ENCODE measurements around the gene CCNYL1.
"Not testable (repeated sequence)": the region's sequence is repeated elsewhere in the genome, so short reads cannot be mapped to it uniquely, and the experiment has no call there.

Gene CCNYL1

GRCh38 chr2:207754498-207755383, 43.3 kb downstream of the CCNYL1 start:
- H3K4me3 Mint-ChIP-seq = no peak overlapping the region
- DNase-seq = no peak
- H3K9me3 Mint-ChIP-seq = no peaks in the 10 kb centered on the region
- peaks cover 14% of the 10 kb centered on the region for H3K27me3 Mint-ChIP-seq (ENCODE audit: low read depth, poor library complexity)
- no peaks in the 10 kb centered on the region for H3K4me1 Mint-ChIP-seq
- no peak for TF ChIP-seq CTCF (IDR thresholded peaks at IDR 0.05)
- peaks cover 15% of the 10 kb centered on the region for H3K36me3 Mint-ChIP-seq (ENCODE audit: low read depth)
- no peak overlapping the region for H3K27ac Mint-ChIP-seq

GRCh38 chr2:207758025-207758424, 46.6 kb downstream of the CCNYL1 start:
- H3K4me1 Mint-ChIP-seq = no peaks in the 10 kb centered on the region
- no peak for TF ChIP-seq CTCF (IDR thresholded peaks at IDR 0.05)
- DNase-seq = no peak
- no peak overlapping the region for H3K27ac Mint-ChIP-seq
- peaks cover 5% of the 10 kb centered on the region for H3K36me3 Mint-ChIP-seq (ENCODE audit: low read depth)
- no peak overlapping the region for H3K4me3 Mint-ChIP-seq
- no peaks in the 10 kb centered on the region for H3K9me3 Mint-ChIP-seq
- H3K27me3 Mint-ChIP-seq (ENCODE audit: low read depth, poor library complexity) = peaks cover 40% of the 10 kb centered on the region

GRCh38 chr2:207759890-207760289, 48.5 kb downstream of the CCNYL1 start:
- Mint-ChIP-seq H3K9me3 (no peaks in the 10 kb centered on the region), H3K27ac (no peak overlapping the region), H3K4me3 (no peak overlapping the region), H3K27me3 (ENCODE audit: low read depth, poor library complexity) (peaks cover 59% of the 10 kb centered on the region), H3K4me1 (no peaks in the 10 kb centered on the region), H3K36me3 (ENCODE audit: low read depth) (no peaks in the 10 kb centered on the region)
- no peak for DNase-seq
- no peak for TF ChIP-seq CTCF (IDR thresholded peaks at IDR 0.05)

GRCh38 chr2:207760453-207760852, 49.0 kb downstream of the CCNYL1 start:
- no peaks in the 10 kb centered on the region for H3K36me3 Mint-ChIP-seq (ENCODE audit: low read depth)
- no peaks in the 10 kb centered on the region for H3K9me3 Mint-ChIP-seq
- no peaks in the 10 kb centered on the region for H3K4me1 Mint-ChIP-seq
- H3K27ac Mint-ChIP-seq = no peak overlapping the region
- H3K4me3 Mint-ChIP-seq = no peak overlapping the region
- H3K27me3 Mint-ChIP-seq (ENCODE audit: low read depth, poor library complexity) = peaks cover 65% of the 10 kb centered on the region
- no peak for DNase-seq
- no peak for TF ChIP-seq CTCF (IDR thresholded peaks at IDR 0.05)

- not testable (repeated sequence) for H3K4me1 Mint-ChIP-seq; H3K27ac Mint-ChIP-seq; H3K9me3 Mint-ChIP-seq; H3K4me3 Mint-ChIP-seq; DNase-seq; H3K36me3 Mint-ChIP-seq (ENCODE audit: low read depth)
- H3K27me3 Mint-ChIP-seq (ENCODE audit: low read depth, poor library complexity) = peaks cover 74% of the 10 kb centered on the region
These were observed 50.0 kb downstream of the CCNYL1 start for GRCh38 chr2:207761426-207761825.

- TF ChIP-seq CTCF (IDR thresholded peaks at IDR 0.05) = no peak
- DNase-seq = no peak
- Mint-ChIP-seq H3K27ac (no peak overlapping the region), H3K4me3 (no peak overlapping the region), H3K9me3 (peaks cover 1% of the 10 kb centered on the region), H3K36me3 (ENCODE audit: low read depth) (peaks cover 1% of the 10 kb centered on the region), H3K4me1 (peaks cover 11% of the 10 kb centered on the region), H3K27me3 (ENCODE audit: low read depth, poor library complexity) (peaks cover 79% of the 10 kb centered on the region)
These were observed 50.7 kb downstream of the CCNYL1 start for GRCh38 chr2:207762146-207762545.
